Keratinocyte (primary cell): Measurements from ENCODE around the gene SERPINA1. TPM values are rescaled to one million over a fixed set of nuclear protein-coding genes. Genes with fewer than 3 reads are reported as not detected.

Source experiments
- DNase-seq: peaks from one replicate; pipeline ENCODE4 v3.0.0-alpha.2; 2011; ENCODE audit warnings: low read depth, missing footprints, low spot score
- FAIRE-seq: peaks from 2 replicates; lab custom pipeline; 2011; peaks lifted over from hg19 to GRCh38; lab: Jason Lieb, UNC
- H2AFZ ChIP-seq: 2 replicates; pipeline ENCODE4 v1.6.0; 2012; ENCODE audit warnings: low read length, control low read depth, inconsistent platforms; ENCODE audit not compliant: control insufficient read depth
- H3K27ac ChIP-seq: 2 replicates; pipeline ENCODE4 v1.5.1; 2011; ENCODE audit warnings: low read length; ENCODE audit not compliant: control insufficient read depth, insufficient read depth
- H3K27me3 ChIP-seq: 3 replicates; pipeline ENCODE4 v1.6.0; 2011; ENCODE audit warnings: low read length; ENCODE audit not compliant: control insufficient read depth, insufficient read depth; ENCODE audit errors: extremely low read depth
- H3K36me3 ChIP-seq, 2 experiments: 2 replicates in 1 of 2; 3 replicates in 1 of 2; pipeline ENCODE4 v1.5.1; 2011; ENCODE audit warnings: low read length in 2 of 2, mild to moderate bottlenecking in 1 of 2; ENCODE audit not compliant: control insufficient read depth in 2 of 2, insufficient read depth in 2 of 2; ENCODE audit errors: extremely low read depth in 1 of 2
- H3K4me1 ChIP-seq: 3 replicates; pipeline ENCODE4 v1.5.1; 2011; ENCODE audit warnings: low read length; ENCODE audit not compliant: control insufficient read depth, insufficient read depth; ENCODE audit errors: extremely low read depth
- H3K4me2 ChIP-seq: 3 replicates; pipeline ENCODE4 v1.6.0; 2011; ENCODE audit warnings: low read depth, low read length; ENCODE audit not compliant: control insufficient read depth, insufficient read depth; ENCODE audit errors: extremely low read depth
- H3K4me3 ChIP-seq, 3 experiments: fragments of 200-600 bp in 1 of 3; sonication (generic) in 1 of 3; 2 replicates in 2 of 3; 3 replicates in 1 of 3; pipeline ENCODE4 v1.5.1; 2011 to 2016; ENCODE audit warnings: low read length in 3 of 3, mild to moderate bottlenecking in 3 of 3, control low read depth in 2 of 3, inconsistent platforms in 1 of 3, low read depth in 1 of 3, mixed read lengths in 1 of 3, mixed run types in 1 of 3, moderate library complexity in 1 of 3; ENCODE audit not compliant: control insufficient read depth in 2 of 3, insufficient read depth in 2 of 3; ENCODE audit errors: extremely low read depth in 1 of 3
- H3K79me2 ChIP-seq: 2 replicates; pipeline ENCODE4 v1.6.0; 2012; ENCODE audit warnings: low read length; ENCODE audit not compliant: control insufficient read depth, insufficient read depth
- H3K9ac ChIP-seq: 3 replicates; pipeline ENCODE4 v1.6.0; 2011; ENCODE audit warnings: low read length; ENCODE audit not compliant: control insufficient read depth, insufficient read depth; ENCODE audit errors: extremely low read depth
- H3K9me1 ChIP-seq: 3 replicates; pipeline ENCODE4 v1.6.0; 2011; ENCODE audit warnings: low read length; ENCODE audit not compliant: control insufficient read depth, insufficient read depth; ENCODE audit errors: extremely low read depth
- H3K9me3 ChIP-seq: 2 replicates; pipeline ENCODE4 v1.5.1; 2012; ENCODE audit warnings: low read depth, low read length; ENCODE audit not compliant: control insufficient read depth
- H4K20me1 ChIP-seq: 3 replicates; pipeline ENCODE4 v1.6.0; 2011; ENCODE audit warnings: low read length; ENCODE audit not compliant: control insufficient read depth, insufficient read depth; ENCODE audit errors: extremely low read depth
- CTCF ChIP-seq, 3 experiments: IDR thresholded peaks in 1 of 3; conservative IDR thresholded peaks in 1 of 3; optimal IDR thresholded peaks in 1 of 3; 2 replicates in 2 of 3; 3 replicates in 1 of 3; pipeline versions ENCODE3 to v1.5.1; 2011; ENCODE audit warnings: low read length in 3 of 3, mild to moderate bottlenecking in 3 of 3, moderate library complexity in 2 of 3, control low read depth in 1 of 3, inconsistent platforms in 1 of 3; ENCODE audit not compliant: insufficient read depth in 2 of 3; ENCODE audit errors: extremely low read depth in 1 of 3
- EZH2 ChIP-seq: IDR thresholded peaks from one replicate; pipeline ENCODE4 v1.6.1; 2012; ENCODE audit warnings: inconsistent platforms, mild to moderate bottlenecking, low read length, moderate library complexity
- dilution Hi-C: fragments of 300-500 bp; cut with MboI; formaldehyde crosslinking; loops from one replicate; pipeline ENCODE4 v1.7.0; 2020; ENCODE audit warnings: low sequenced_read_pairs; ENCODE audit not compliant: extremely low pct_ligation_motif_present
- polyA plus RNA-seq, 5 experiments: library from polyadenylated mRNA; depleted of rRNA in 3 of 5; stranded (reverse) in 3 of 5; stranded (forward) in 1 of 5; unstranded in 1 of 5; fragments of >200 nt; gene quantifications; 1 replicate in 1 of 5; 2 replicates in 3 of 5; 3 replicates in 1 of 5; pipeline versions ENCODE4 v1.2.1 to v1.2.3, GENCODE V29; 2011 to 2012; ENCODE audit warnings: missing spikeins in 2 of 5, low read depth in 1 of 5, low replicate concordance in 1 of 5

SERPINA1 gene
- polyA plus RNA-seq, 1 donor (not counting 4 experiments of a cell fraction or from before 2014, with no cell fraction given) = 0.71 TPM

- Histone ChIP-seq H3K27me3 (peaks cover 4% of the 10 kb centered on the region), H3K9me1 (no peaks in the 10 kb centered on the region), H3K27ac (no peak overlapping the region), H3K4me3 (no peak overlapping the region), H3K4me2 (no peak overlapping the region), H3K79me2 (no peaks in the 10 kb centered on the region), H3K9me3 (no peaks in the 10 kb centered on the region), H3K36me3 (no peaks in the 10 kb centered on the region), H3K4me1 (peaks cover 13% of the 10 kb centered on the region), H3K9ac (no peak overlapping the region), H2AFZ (no peak overlapping the region), H4K20me1 (no peaks in the 10 kb centered on the region)
- DNase-seq (no peak), FAIRE-seq (no peak)
- TF ChIP-seq EZH2 (no peak), CTCF (optimal IDR thresholded peaks at IDR 0.05 in 1 of 3, IDR thresholded peaks at IDR 0.05 in 1 of 3, conservative IDR thresholded peaks at IDR 0.05 in 1 of 3; ENCODE audit: extremely low read depth in 1 of 3, insufficient read depth in 2 of 3, low read length in 3 of 3) (no peak)
- dilution Hi-C loops = no loop called here
Observed at GRCh38 chr14:94376108-94376975, 12.1 kb downstream of the SERPINA1 start.

DNA sequence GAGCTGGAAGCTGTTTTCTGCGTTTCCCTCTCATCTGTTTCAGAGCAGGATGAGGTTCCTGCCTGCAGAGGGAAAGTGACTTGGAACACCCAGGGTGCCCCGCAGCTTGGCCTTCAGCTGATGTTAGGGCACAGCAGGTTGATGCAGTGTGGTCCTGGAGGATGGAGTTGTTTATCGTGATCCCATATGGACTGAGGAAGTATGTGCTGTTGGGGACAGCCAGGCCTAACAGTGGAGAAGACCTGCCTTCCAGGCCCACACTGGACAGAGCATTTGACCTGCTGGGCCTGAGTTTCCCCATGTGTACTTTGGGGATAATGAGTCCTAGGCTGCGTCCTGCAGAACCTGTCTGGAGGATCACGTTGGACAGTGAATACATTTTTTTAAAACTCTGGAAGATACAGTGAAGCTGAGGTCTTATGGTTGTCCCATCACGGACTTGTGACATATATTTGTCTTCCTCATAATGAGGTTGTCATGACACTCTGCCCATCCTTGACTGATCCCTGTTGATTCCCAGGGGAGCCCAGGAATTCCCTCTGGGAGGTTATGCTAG, 12.8 kb downstream of the SERPINA1 start:
- no peaks in the 10 kb centered on the region for H3K36me3 ChIP-seq
- FAIRE-seq (no peak), DNase-seq (no peak)
- H3K4me3 ChIP-seq = no peak overlapping the region
- H3K4me1 ChIP-seq = peaks cover 13% of the 10 kb centered on the region
- no peak for TF ChIP-seq CTCF (optimal IDR thresholded peaks at IDR 0.05 in 1 of 3, IDR thresholded peaks at IDR 0.05 in 1 of 3, conservative IDR thresholded peaks at IDR 0.05 in 1 of 3; ENCODE audit: extremely low read depth in 1 of 3, insufficient read depth in 2 of 3, low read length in 3 of 3)
- TF ChIP-seq EZH2 = no peak
- H4K20me1 ChIP-seq = no peaks in the 10 kb centered on the region
- H3K27ac ChIP-seq = no peak overlapping the region
- dilution Hi-C loops = no loop called here
- no peaks in the 10 kb centered on the region for H3K9me1 ChIP-seq
- no peaks in the 10 kb centered on the region for H3K79me2 ChIP-seq
- no peak overlapping the region for H3K4me2 ChIP-seq
- H3K9me3 ChIP-seq = no peaks in the 10 kb centered on the region
- no peak overlapping the region for H3K9ac ChIP-seq
- no peaks in the 10 kb centered on the region for H3K27me3 ChIP-seq
- no peak overlapping the region for H2AFZ ChIP-seq
